Fibroblast of mammary gland (primary cell): ENCODE measurements around the gene IGF2BP2.
A peak's percentile ranks its signal among the peaks of the same experiment; 100 is the strongest.
"Not testable (repeated sequence)": the region's sequence is repeated elsewhere in the genome, so short reads cannot be mapped to it uniquely, and the experiment has no call there.

Experiments used
- DNase-seq: peaks from one replicate; pipeline ENCODE4 v3.0.0-alpha.2; 2010; ENCODE audit warnings: low read depth
- H3K4me3 ChIP-seq: 2 replicates; pipeline ENCODE4 v1.5.1; 2011; ENCODE audit warnings: low read depth, mild to moderate bottlenecking, low read length, moderate library complexity; ENCODE audit not compliant: control insufficient read depth
- TF ChIP-seq, protein P1 (sequence below): conservative IDR thresholded peaks from 2 replicates; pipeline ENCODE4 v1.5.1; 2011; ENCODE audit warnings: low read depth, low read length, inconsistent platforms; ENCODE audit not compliant: control insufficient read depth, insufficient read depth

The IGF2BP2 gene

DNA sequence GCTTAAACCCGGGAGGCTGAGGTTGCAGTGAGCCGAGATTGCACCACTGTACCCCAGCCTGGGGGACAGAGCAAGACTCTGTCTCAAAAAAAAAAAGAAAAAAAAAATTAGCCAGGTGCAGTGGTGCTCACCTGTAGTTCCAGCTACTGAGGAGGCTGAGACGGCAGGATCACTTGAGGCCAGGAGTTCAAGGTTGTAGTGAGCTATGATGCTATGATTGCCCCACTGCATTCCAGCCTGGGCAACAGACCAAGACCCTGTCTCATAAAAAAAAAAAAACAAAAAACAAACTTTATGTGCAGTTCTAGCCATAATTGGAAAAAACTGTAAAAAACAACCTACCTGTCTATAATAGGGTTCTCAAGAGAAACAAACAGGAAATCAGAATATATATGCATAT is 39.9 kb upstream of the IGF2BP2 start:
- DNase-seq: no peak
- TF ChIP-seq, protein P1, sequence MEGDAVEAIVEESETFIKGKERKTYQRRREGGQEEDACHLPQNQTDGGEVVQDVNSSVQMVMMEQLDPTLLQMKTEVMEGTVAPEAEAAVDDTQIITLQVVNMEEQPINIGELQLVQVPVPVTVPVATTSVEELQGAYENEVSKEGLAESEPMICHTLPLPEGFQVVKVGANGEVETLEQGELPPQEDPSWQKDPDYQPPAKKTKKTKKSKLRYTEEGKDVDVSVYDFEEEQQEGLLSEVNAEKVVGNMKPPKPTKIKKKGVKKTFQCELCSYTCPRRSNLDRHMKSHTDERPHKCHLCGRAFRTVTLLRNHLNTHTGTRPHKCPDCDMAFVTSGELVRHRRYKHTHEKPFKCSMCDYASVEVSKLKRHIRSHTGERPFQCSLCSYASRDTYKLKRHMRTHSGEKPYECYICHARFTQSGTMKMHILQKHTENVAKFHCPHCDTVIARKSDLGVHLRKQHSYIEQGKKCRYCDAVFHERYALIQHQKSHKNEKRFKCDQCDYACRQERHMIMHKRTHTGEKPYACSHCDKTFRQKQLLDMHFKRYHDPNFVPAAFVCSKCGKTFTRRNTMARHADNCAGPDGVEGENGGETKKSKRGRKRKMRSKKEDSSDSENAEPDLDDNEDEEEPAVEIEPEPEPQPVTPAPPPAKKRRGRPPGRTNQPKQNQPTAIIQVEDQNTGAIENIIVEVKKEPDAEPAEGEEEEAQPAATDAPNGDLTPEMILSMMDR: no peak

DNA sequence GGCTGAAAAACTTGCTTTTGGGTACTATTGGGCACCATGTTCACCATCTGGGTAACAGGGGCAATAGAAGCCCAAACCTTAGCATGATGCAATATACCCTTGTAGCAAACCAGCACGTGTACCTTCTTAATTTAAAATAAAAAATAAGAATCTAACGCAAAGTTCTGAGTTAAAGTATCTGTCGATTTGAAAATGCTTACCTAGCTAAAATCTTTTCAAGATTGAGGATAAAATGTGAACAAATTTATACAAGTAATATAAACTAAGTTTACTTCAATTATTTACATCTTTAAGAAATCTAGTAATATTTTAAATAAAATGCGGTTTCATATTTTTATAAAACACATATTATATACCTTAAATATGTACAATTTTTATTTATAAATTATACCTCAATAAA is 38.1 kb upstream of the IGF2BP2 start:
- no peak for DNase-seq
- no peak overlapping the region for H3K4me3 ChIP-seq
- TF ChIP-seq, protein P1: no peak

More for the DNA sequence above, 39.9 kb upstream of the IGF2BP2 start:
- H3K4me3 ChIP-seq: no peak overlapping the region

DNA sequence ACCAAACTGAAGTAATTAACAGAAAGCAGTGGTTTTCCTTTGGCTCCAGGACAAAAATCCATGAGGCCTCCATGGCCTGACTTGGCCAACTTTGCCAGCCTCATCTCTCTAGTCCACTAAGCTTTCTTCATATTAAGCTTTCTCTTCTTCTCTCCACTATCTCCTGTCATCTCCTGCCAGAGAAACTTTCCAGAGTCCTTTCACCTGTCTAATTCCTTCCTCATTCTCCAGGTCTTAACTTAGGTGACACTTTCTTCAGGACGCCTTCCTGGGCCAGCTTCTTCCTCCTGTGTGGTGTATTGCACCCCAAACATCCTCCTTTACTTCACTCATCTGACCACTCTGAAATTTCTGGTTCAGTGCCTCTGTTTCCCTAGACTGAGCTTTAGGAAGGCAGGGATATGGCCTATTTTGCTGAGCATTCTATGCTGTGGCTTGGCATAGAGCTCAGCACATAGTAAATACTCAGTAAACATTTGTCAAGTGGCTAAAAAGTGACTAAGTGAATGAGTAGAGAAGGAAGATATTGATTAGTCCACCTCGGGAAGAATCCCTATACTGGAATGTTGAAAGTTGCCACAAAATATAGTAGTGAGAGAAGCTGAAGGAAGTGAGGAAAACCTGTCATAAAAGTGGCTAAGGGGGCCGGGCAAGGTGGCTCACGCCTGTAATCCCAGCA is 34.6 kb upstream of the IGF2BP2 start:
- no peak overlapping the region for H3K4me3 ChIP-seq
- TF ChIP-seq, protein P1: no peak
- DNase-seq: no peak

DNA sequence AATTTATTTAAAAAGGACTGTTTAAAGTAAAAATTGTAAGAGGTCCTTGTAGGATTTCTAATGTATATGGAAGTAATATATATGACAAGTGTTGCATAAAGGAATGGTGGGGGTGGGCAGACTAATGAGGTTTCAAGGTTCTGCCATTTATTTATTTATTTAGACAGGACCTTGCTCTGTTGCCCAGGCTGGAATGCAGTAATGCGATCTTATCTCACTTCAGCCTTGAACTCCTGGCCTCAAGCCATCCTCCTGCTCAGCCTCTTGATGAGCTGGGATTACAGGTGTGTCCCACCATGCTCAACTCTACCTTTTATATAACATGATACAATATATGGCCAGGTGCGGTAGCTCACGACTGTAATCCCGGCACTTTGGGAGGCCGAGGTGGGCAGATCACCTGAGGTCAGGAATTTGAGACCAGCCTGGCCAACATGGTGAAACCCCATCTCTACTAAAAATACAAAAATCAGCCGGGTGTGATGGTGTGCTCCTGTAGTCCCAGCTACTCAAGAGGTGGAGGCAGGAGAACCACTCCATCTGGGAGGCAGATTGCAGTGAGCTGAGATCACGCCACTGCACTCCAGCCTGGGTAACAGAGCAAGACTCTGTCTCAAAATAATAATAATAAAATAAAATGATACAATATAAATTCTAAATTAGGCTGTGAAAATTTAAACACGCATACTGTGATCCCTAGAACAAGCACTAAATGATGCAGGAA is 33.8 kb upstream of the IGF2BP2 start:
- no peak for DNase-seq
- H3K4me3 ChIP-seq: no peak overlapping the region
- TF ChIP-seq, protein P1: no peak

DNA sequence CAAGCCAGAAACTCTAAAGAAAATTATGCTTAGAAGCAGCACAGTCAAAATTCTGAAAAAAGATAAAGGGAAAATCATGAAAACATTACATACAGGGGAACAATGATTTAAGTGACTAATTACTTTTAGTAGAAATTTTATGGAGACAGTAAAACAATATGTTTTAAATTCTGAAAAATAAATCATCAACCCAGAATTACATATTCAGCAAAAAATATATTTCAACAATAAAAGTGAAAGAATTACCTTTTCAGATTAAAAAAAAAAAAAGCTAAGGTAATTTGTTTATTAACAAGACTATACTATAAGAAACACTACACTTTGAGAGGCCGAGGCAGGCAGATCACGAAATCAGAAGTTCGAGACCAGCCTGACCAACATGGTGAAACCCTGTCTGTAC is 32.4 kb upstream of the IGF2BP2 start:
- no peak for DNase-seq
- H3K4me3 ChIP-seq: no peak overlapping the region
- TF ChIP-seq, protein P1: no peak

DNA sequence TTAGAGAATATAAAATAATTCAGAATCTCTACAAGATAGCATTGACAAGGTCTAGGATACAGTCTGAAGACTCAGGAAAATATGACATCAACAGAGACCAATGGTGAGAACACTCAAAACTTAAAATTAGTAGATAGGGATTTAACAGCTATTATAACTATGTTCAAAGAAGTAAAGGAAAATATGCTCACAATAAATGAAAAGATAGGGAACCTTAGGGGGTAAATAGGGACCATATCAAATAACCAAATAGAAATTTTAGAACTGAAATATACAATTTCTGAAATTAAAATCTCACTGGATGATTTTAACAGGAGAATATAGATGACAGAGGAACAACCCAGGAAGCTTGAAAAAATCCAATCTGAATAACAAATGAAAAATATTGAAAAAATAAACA is 31.8 kb upstream of the IGF2BP2 start:
- TF ChIP-seq, protein P1: no peak
- DNase-seq: no peak
- no peak overlapping the region for H3K4me3 ChIP-seq

DNA sequence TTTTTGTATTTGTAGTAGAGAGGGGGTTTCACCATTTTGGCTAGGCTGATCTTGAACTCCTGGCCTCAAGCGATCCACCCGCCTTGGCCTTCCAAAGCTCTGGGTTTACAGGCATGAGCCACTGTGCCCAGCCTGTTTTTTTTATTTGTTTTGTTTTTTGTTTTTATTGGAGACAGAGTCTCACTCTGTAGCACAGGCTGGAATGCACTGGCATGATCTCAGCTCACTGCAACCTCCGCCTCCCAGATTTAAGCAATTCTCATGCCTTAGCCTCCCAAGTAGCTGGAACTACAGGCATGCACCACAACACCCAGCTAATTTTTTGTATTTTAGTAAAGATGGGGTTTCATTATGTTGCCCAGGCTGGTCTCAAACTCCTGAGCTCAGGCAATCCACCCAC is 28.9 kb upstream of the IGF2BP2 start:
- not testable (repeated sequence) for H3K4me3 ChIP-seq
- DNase-seq: peak; percentile 14
